KMS-11 (cell line): ENCODE measurements around the gene NPNT.

Experiments
- H2AFZ ChIP-seq: fragments of 200-600 bp; sonication (generic); 2 replicates; pipeline ENCODE4 v1.6.1; 2016; ENCODE audit warnings: antibody characterized with exemption, mixed run types, low read depth
- H3K27ac ChIP-seq: fragments of 200-600 bp; sonication (generic); 2 replicates; pipeline ENCODE4 v1.6.1; 2016; ENCODE audit warnings: mild to moderate bottlenecking, mixed run types
- H3K27me3 ChIP-seq: fragments of 200-600 bp; sonication (generic); 2 replicates; pipeline ENCODE4 v1.6.1; 2017; ENCODE audit warnings: mild to moderate bottlenecking, low read depth, mixed run types, moderate library complexity; ENCODE audit not compliant: insufficient read depth
- H3K36me3 ChIP-seq: fragments of 200-600 bp; sonication (generic); 2 replicates; pipeline ENCODE4 v1.6.1; 2017; ENCODE audit warnings: mild to moderate bottlenecking, mixed run types; ENCODE audit not compliant: insufficient read depth
- H3K4me1 ChIP-seq: fragments of 200-600 bp; sonication (generic); 2 replicates; pipeline ENCODE4 v1.6.1; 2016; ENCODE audit warnings: mild to moderate bottlenecking, low read depth, mixed run types; ENCODE audit not compliant: poor library complexity, severe bottlenecking
- H3K4me2 ChIP-seq: fragments of 200-600 bp; sonication (generic); 2 replicates; pipeline ENCODE4 v1.7.0; 2016; ENCODE audit warnings: mild to moderate bottlenecking, mixed run types
- H3K4me3 ChIP-seq: fragments of 200-600 bp; sonication (generic); IDR thresholded peaks from 2 replicates; pipeline ENCODE4 v1.6.1; 2017; ENCODE audit warnings: low read depth, low read length, mixed read lengths; ENCODE audit not compliant: insufficient read depth
- H3K79me2 ChIP-seq: fragments of 200-600 bp; sonication (generic); 2 replicates; pipeline ENCODE4 v1.6.1; 2016; ENCODE audit warnings: low read depth, mixed run types; ENCODE audit not compliant: insufficient read depth
- H3K9ac ChIP-seq: fragments of 200-600 bp; sonication (generic); 2 replicates; pipeline ENCODE4 v1.6.1; 2016; ENCODE audit warnings: mild to moderate bottlenecking, mixed run types
- H4K20me1 ChIP-seq: fragments of 200-600 bp; sonication (generic); 2 replicates; pipeline ENCODE4 v1.6.1; 2016; ENCODE audit warnings: mild to moderate bottlenecking, mixed run types; ENCODE audit not compliant: insufficient read depth
- CTCF ChIP-seq: fragments of 200-600 bp; sonication (generic); conservative IDR thresholded peaks from 2 replicates; pipeline ENCODE4 v1.6.1; 2017; ENCODE audit warnings: low read depth, mild to moderate bottlenecking, antibody characterized with exemption, low read length, moderate library complexity, mixed read lengths

NPNT gene

GRCh38 chr4:105991726-105992125 lies 96.5 kb downstream of the NPNT start:
- Histone ChIP-seq H3K27me3 (no peaks in the 10 kb centered on the region), H3K9ac (no peak overlapping the region), H3K36me3 (no peaks in the 10 kb centered on the region), H3K79me2 (no peaks in the 10 kb centered on the region), H3K27ac (no peak overlapping the region), H3K4me3 (no peak overlapping the region), H3K4me1 (no peaks in the 10 kb centered on the region), H3K4me2 (no peak overlapping the region), H2AFZ (no peak overlapping the region), H4K20me1 (no peaks in the 10 kb centered on the region)
- TF ChIP-seq CTCF = no peak

GRCh38 chr4:105992641-105993305 lies 97.5 kb downstream of the NPNT start:
- H3K27ac ChIP-seq = no peak overlapping the region
- H3K79me2 ChIP-seq = no peaks in the 10 kb centered on the region
- H3K4me3 ChIP-seq = no peak overlapping the region
- TF ChIP-seq CTCF = no peak
- no peaks in the 10 kb centered on the region for H3K36me3 ChIP-seq
- no peak overlapping the region for H3K4me2 ChIP-seq
- no peaks in the 10 kb centered on the region for H3K4me1 ChIP-seq
- H2AFZ ChIP-seq = no peak overlapping the region
- H3K27me3 ChIP-seq = no peaks in the 10 kb centered on the region
- no peak overlapping the region for H3K9ac ChIP-seq
- no peaks in the 10 kb centered on the region for H4K20me1 ChIP-seq

- Histone ChIP-seq H3K27me3 (no peaks in the 10 kb centered on the region), H3K79me2 (no peaks in the 10 kb centered on the region), H3K27ac (no peak overlapping the region), H3K4me2 (no peak overlapping the region), H3K9ac (no peak overlapping the region), H3K4me3 (no peak overlapping the region), H2AFZ (no peak overlapping the region), H3K36me3 (no peaks in the 10 kb centered on the region), H3K4me1 (no peaks in the 10 kb centered on the region), H4K20me1 (no peaks in the 10 kb centered on the region)
- no peak for TF ChIP-seq CTCF
Measured at GRCh38 chr4:105994061-105994460, 98.8 kb downstream of the NPNT start.

- H3K36me3 ChIP-seq = no peaks in the 10 kb centered on the region
- no peak for TF ChIP-seq CTCF
- no peaks in the 10 kb centered on the region for H3K4me1 ChIP-seq
- no peak overlapping the region for H3K9ac ChIP-seq
- H2AFZ ChIP-seq = no peak overlapping the region
- H3K27me3 ChIP-seq = no peaks in the 10 kb centered on the region
- H3K4me2 ChIP-seq = no peak overlapping the region
- H4K20me1 ChIP-seq = no peaks in the 10 kb centered on the region
- H3K4me3 ChIP-seq = no peak overlapping the region
- no peaks in the 10 kb centered on the region for H3K79me2 ChIP-seq
- no peak overlapping the region for H3K27ac ChIP-seq
Measured at GRCh38 chr4:105994841-105995501, 99.7 kb downstream of the NPNT start.
